Adrenal gland (tissue), 5 donors: Measurements from ENCODE around the gene TNFRSF14.

ENCODE experiments used
- POLR2A ChIP-seq, 2 donors: fragments of 450-650 bp; IDR thresholded peaks; one replicate each; pipeline ENCODE4 v1.6.1; 2017; ENCODE audit warnings: antibody characterized with exemption in 2 of 2, mild to moderate bottlenecking in 2 of 2, moderate library complexity in 1 of 2
- TF ChIP-seq, protein P1 (sequence below), 6 experiments: fragments of 450-650 bp in 4 of 6; fragments of 200-600 bp in 2 of 6; sonication (generic) in 1 of 6; IDR thresholded peaks; 1 replicate in 5 of 6; 2 replicates in 1 of 6; pipeline versions ENCODE4 v1.5.1 to v1.8.0; 2016 to 2021; ENCODE audit warnings: antibody characterized with exemption in 6 of 6, mild to moderate bottlenecking in 2 of 6, moderate library complexity in 1 of 6
- donor health status: DM: no; HTN: no; CAD: no.

DNA sequence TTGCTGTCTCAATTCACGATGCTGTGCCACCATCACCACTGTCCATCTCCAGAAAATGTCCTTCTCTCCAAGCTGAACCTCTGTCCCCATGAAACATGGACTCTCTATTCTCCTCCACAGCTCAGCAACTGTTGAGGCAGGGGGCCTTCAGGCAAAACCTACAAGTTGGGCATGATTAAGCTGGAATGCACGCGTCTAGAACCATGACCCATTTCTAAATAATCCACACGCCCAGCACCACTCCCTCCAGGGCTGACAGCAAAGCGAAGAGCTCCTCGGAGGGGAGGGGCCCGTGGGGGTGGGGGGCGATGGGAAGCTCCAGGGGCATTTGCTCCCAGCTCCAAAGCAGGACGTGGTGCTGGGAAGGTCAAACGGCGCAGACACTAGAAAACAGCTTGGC, 22.8 kb upstream of the TNFRSF14 start:
- TF ChIP-seq, protein P1, sequence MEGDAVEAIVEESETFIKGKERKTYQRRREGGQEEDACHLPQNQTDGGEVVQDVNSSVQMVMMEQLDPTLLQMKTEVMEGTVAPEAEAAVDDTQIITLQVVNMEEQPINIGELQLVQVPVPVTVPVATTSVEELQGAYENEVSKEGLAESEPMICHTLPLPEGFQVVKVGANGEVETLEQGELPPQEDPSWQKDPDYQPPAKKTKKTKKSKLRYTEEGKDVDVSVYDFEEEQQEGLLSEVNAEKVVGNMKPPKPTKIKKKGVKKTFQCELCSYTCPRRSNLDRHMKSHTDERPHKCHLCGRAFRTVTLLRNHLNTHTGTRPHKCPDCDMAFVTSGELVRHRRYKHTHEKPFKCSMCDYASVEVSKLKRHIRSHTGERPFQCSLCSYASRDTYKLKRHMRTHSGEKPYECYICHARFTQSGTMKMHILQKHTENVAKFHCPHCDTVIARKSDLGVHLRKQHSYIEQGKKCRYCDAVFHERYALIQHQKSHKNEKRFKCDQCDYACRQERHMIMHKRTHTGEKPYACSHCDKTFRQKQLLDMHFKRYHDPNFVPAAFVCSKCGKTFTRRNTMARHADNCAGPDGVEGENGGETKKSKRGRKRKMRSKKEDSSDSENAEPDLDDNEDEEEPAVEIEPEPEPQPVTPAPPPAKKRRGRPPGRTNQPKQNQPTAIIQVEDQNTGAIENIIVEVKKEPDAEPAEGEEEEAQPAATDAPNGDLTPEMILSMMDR (IDR thresholded peaks at IDR 0.05) = no peak
- no peak for TF ChIP-seq POLR2A (IDR thresholded peaks at IDR 0.05)
